Measurements from ENCODE around the gene TCHP. TPM values are rescaled to one million over a fixed set of nuclear protein-coding genes. Genes with fewer than 3 reads are reported as not detected.

TCHP gene
- total and polyA plus RNA-seq, 2 experiments from 2014 or later, result 3.1 to 6.2 TPM

- no peak for ATAC-seq
- Mint-ChIP-seq H3K4me1 (peaks cover 43% of the 10 kb centered on the region), H3K9me3 (no peaks in the 10 kb centered on the region), H3K36me3 (ENCODE audit: low read depth) (peaks cover 16% of the 10 kb centered on the region), H3K27ac (no peak overlapping the region; the same call in 1 of the 2 replicates), H3K27me3 (ENCODE audit: insufficient read depth, low read depth, poor library complexity) (peaks cover 4% of the 10 kb centered on the region), H3K4me3 (no peak overlapping the region)
- Histone ChIP-seq H3K4me1 (ENCODE audit: insufficient read depth) (peaks cover 18% of the 10 kb centered on the region), H3K4me2 (no peak overlapping the region), H3K79me2 (replicated peaks; ENCODE audit: insufficient read depth) (no peaks in the 10 kb centered on the region), H3K9me2 (ENCODE audit: insufficient read depth) (no peaks in the 10 kb centered on the region), H3K4me3 (no peak overlapping the region), H4K20me1 (replicated peaks; ENCODE audit: insufficient read depth) (no peaks in the 10 kb centered on the region; the same call in 1 of the 2 replicates), H3K27ac (ENCODE audit: low read depth) (no peak overlapping the region), H3K27me3 (ENCODE audit: insufficient read depth) (no peaks in the 10 kb centered on the region), H3K36me3 (ENCODE audit: insufficient read depth) (peaks cover 9% of the 10 kb centered on the region; the same call in 1 of the 2 replicates), H2AFZ (no peak overlapping the region), H3F3A (replicated peaks; ENCODE audit: low read depth) (0 out of 2 replicates have a peak, but pooled peaks cover 3% of the 10 kb centered on the region)
- TF ChIP-seq STAT1 (IDR thresholded peaks at IDR 0.05; ENCODE audit: unreplicated experiment) (no peak), JUNB (IDR thresholded peaks at IDR 0.05; ENCODE audit: unreplicated experiment) (no peak), CREB1 (CRISPR knock-in tag; IDR thresholded peaks at IDR 0.05; ENCODE audit: low read depth) (no peak), ZNF331 (CRISPR knock-in tag; IDR thresholded peaks at IDR 0.05; ENCODE audit: low read depth) (no peak), REST (IDR thresholded peaks at IDR 0.05; ENCODE audit: unreplicated experiment) (no peak), POLR2AphosphoS5 (IDR thresholded peaks at IDR 0.05; ENCODE audit: low read depth) (no peak), ETS1 (IDR thresholded peaks at IDR 0.05) (no peak), CTCF (conservative IDR thresholded peaks at IDR 0.05; ENCODE audit: low read depth in 2 of 2) (no peak), ZNF462 (CRISPR knock-in tag; IDR thresholded peaks at IDR 0.05) (no peak), NANOG (IDR thresholded peaks at IDR 0.05; ENCODE audit: borderline replicate concordance) (no peak), EZH2phosphoT487 (IDR thresholded peaks at IDR 0.05; ENCODE audit: unreplicated experiment) (no peak), EZH2 (IDR thresholded peaks at IDR 0.05; ENCODE audit: low read depth, unreplicated experiment) (no peak), ZNF114 (CRISPR knock-in tag; IDR thresholded peaks at IDR 0.05) (no peak)
- no peak for DNase-seq (ENCODE audit: low spot score)
Observed at GRCh38 chr12:109948368-109948767, 48.3 kb downstream of the TCHP start.
